Mucosa of descending colon (tissue), 3 donors: ENCODE results near the gene MADD. TPM values are rescaled to one million over a fixed set of nuclear protein-coding genes. Genes with fewer than 3 reads are reported as not detected.
A peak's percentile ranks its signal among the peaks of the same experiment; 100 is the strongest.

Experiments
- ATAC-seq: fragments of 200-7000 bp; cut with Tn5 transposase; one replicate; pipeline ENCODE4 v1.9.1; 2020; ENCODE audit warnings: mild to moderate bottlenecking, moderate library complexity
- DNase-seq, 3 donors: peaks; one replicate each; pipeline ENCODE4 v3.0.0-alpha.2; 2020
- H3K36me3 ChIP-seq: fragments of 200-600 bp; one replicate; pipeline ENCODE4 v1.8.0; 2021; ENCODE audit warnings: low read depth, mild to moderate bottlenecking
- H3K4me1 ChIP-seq: fragments of 200-600 bp; one replicate; pipeline ENCODE4 v1.8.0; 2021; ENCODE audit warnings: low read depth, mild to moderate bottlenecking
- H3K4me3 ChIP-seq: fragments of 200-600 bp; one replicate; pipeline ENCODE4 v1.8.0; 2021; ENCODE audit warnings: mild to moderate bottlenecking
- H3K9me3 ChIP-seq: fragments of 200-600 bp; one replicate; pipeline ENCODE4 v1.8.0; 2021; ENCODE audit warnings: mild to moderate bottlenecking
- intact Hi-C, 2 donors: fragments of 100-400 bp; cut with DNase I in 1 of 2; cut with micrococcal nuclease in 1 of 2; formaldehyde crosslinking; loops; one replicate each; pipeline versions ENCODE4 v1.11.0 to v1.11.1; 2022; cut with DNase I, micrococcal nuclease
- total RNA-seq, 3 donors: library from RNA; stranded (reverse); fragmentation: NEBNext Ultra II Directional in 2 of 3; extraction: Animal tissue kit (Norgen Biotek cat#: 25700) in 2 of 3; gene quantifications; one replicate each; pipeline versions ENCODE4 v1.2.1 to v1.2.4, GENCODE V29; 2021 to 2023
- TF ChIP-seq, protein P1 (sequence below): fragments of 200-600 bp; IDR thresholded peaks from one replicate; pipeline ENCODE4 v1.8.0; 2022; ENCODE audit warnings: antibody characterized with exemption, mild to moderate bottlenecking
- donor health status: DM: no; HTN: no; CAD: no; lungs with moderate emphysema.
- donor health status: DM: no; HTN: no; CAD: no.
- donor health status: DM: no; HTN: yes; CAD: no.

MADD gene
- total RNA-seq, 3 donors from 2014 or later, result 45.0 to 69.6 (median 67.3) TPM

DNA sequence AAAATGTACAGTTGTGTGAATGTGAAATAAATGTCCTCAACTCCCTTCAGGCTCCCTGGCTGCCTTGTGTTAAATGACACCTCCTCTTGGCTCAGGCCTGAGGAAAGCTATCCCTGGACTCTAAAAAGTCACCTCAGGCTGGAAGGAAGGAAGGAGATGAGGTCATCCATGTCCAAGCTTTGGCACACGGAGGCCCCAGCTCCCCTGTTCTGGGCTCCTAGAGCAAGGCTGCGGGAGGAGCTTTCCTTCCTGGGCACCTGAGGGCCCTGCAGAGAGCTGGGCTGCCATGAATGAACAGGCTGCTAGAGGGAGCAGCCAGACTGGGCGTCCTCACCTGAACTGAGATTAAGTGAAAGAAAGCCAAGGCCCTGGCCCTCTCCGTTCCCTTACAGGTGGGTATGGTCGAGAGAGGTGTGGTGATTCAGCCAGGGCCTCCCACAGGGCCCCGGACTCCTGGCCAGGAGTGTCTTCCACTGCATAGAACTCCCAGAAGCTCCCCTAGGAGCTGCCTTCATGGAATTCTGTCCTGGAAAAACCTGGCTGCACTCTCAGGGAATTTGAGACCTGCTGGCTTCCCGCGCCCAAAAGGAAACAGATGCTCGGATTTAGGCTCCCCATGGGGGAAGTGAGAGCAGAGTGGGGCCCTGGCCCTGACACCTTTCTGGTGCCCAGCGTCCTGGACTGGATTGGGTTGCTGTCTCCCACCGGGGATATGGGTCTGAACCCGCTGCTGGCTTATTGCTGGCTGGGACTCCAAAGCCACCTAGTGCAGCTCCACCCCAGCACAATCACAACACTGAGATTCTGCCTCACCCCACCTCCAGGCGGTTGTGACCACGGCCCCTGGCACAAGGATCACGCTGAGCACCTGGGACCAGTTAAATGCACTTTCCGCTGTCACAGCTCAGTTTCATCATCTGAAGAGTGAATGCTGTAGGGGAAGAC, 60.3 kb downstream of the MADD start:
- ATAC-seq (no peak), DNase-seq (no peak)
- Histone ChIP-seq H3K4me3 (no peak overlapping the region), H3K36me3 (peaks cover 4% of the 10 kb centered on the region), H3K9me3 (no peaks in the 10 kb centered on the region), H3K4me1 (peaks cover 9% of the 10 kb centered on the region)
- TF ChIP-seq, protein P1, sequence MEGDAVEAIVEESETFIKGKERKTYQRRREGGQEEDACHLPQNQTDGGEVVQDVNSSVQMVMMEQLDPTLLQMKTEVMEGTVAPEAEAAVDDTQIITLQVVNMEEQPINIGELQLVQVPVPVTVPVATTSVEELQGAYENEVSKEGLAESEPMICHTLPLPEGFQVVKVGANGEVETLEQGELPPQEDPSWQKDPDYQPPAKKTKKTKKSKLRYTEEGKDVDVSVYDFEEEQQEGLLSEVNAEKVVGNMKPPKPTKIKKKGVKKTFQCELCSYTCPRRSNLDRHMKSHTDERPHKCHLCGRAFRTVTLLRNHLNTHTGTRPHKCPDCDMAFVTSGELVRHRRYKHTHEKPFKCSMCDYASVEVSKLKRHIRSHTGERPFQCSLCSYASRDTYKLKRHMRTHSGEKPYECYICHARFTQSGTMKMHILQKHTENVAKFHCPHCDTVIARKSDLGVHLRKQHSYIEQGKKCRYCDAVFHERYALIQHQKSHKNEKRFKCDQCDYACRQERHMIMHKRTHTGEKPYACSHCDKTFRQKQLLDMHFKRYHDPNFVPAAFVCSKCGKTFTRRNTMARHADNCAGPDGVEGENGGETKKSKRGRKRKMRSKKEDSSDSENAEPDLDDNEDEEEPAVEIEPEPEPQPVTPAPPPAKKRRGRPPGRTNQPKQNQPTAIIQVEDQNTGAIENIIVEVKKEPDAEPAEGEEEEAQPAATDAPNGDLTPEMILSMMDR, result no peak
- intact Hi-C loops, result no loop called here

DNA sequence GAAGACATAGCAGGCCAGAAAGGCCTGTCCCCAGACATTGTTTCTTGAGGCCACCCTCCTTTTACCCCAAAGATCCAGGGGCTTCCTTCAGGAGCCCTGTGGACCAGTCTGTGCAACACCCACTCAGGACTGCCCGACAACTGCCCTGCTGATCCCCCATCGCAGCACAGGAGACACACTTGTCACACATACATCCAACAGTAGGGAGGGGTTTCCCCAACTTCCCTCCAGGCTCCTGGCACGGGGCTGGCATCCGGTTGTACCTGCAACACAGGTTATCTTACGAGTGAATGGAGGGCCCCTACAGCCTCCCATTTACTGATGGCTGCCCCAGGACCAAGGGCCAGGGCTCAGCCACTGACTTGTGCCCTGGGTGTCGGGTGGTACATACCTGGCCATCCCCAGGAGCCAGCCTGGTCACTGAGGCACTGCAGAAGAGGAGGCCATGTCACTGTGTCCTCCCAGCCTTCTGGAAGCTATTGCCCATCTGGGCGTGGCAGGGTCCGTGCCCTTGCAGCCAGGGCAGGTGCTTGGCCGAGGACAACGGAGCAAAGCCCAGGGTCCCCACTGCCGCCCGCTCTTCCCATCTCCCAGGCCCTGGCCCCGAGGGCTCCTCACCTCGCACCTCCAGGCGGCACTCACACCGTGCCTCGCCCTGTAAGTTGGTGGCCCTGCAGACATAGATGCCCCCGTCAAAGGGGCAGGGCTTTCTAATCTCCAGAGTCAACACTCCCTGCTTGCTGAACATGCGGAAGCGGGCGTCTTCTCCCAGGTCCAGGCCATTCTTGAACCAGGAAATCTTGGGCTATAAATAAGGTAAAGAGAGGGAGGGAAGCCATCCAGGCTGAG, 61.7 kb downstream of the MADD start:
- H3K4me3 ChIP-seq, result no peak overlapping the region
- intact Hi-C loops, result no loop called here
- H3K4me1 ChIP-seq, result peaks cover 9% of the 10 kb centered on the region
- TF ChIP-seq, protein P1, result no peak
- H3K9me3 ChIP-seq, result no peaks in the 10 kb centered on the region
- peaks cover 4% of the 10 kb centered on the region for H3K36me3 ChIP-seq
- DNase-seq (peak; percentile 71 to 78 (median 73)), ATAC-seq (peak; percentile 94)

DNA sequence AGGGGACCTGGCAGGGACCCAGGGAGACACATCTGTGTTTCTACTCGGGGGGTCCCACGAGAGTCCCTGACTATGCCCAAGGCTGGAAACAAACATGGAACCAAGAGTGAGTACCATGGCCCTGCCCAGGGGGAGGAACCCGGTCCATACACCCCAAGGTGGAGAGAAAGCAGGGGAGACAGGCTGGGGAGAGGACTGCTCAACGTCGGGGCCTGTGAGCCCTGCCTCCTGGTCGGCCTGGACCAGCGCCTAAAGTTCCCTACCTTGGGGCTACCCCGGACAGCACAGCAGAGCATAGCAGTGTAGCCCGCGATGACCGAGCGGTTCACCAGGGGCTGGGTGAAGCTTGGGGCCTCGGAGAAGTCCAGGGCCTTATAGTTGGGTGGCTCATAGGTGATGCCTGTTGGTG, 62.4 kb downstream of the MADD start:
- intact Hi-C loops, result no loop called here
- no peak overlapping the region for H3K4me3 ChIP-seq
- TF ChIP-seq, protein P1, result no peak
- DNase-seq, result peak in 1 of 3 donors; percentile 44
- H3K36me3 ChIP-seq, result peaks cover 4% of the 10 kb centered on the region
- peak; percentile 1 for ATAC-seq
- H3K4me1 ChIP-seq, result peaks cover 9% of the 10 kb centered on the region
- H3K9me3 ChIP-seq, result no peaks in the 10 kb centered on the region

DNA sequence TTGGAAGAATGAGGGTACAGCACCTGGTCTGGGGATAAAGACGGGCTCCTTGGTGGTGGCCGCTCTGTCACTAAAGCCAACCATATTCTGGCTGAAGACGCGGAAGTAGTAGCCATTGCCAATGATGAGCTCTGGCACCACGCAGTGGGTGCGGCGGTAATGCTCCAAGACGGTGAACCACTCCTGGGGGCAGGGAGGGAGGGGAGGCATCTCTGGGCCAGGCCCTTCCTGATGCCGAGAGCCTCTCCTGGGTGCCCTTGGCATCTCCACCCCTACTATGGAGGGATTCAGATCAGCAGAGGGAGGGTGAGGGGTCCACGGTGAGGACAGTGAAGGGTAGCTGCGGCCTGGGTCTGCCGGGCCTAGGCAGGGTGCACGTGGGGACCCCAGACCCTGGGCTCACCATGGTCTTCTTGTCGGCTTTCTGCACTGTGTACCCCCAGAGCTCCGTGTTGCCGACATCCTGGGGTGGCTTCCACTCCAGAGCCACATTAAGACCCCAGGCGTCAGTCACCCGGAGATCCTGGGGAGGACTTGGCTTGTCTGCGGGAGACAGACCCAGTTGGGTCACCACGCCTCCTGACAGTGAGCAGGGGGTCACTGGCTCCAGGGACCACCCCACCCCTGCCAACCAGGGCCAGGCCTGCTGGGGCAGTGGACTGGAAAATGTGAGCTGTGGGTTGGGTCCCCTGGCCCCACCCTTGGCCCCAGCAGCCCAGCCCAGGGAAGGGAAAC, 63.0 kb downstream of the MADD start:
- intact Hi-C loops, result no loop called here
- DNase-seq (no peak), ATAC-seq (no peak)
- Histone ChIP-seq H3K4me1 (peaks cover 9% of the 10 kb centered on the region), H3K4me3 (no peak overlapping the region), H3K9me3 (no peaks in the 10 kb centered on the region), H3K36me3 (peaks cover 4% of the 10 kb centered on the region)
- TF ChIP-seq, protein P1, result no peak

DNA sequence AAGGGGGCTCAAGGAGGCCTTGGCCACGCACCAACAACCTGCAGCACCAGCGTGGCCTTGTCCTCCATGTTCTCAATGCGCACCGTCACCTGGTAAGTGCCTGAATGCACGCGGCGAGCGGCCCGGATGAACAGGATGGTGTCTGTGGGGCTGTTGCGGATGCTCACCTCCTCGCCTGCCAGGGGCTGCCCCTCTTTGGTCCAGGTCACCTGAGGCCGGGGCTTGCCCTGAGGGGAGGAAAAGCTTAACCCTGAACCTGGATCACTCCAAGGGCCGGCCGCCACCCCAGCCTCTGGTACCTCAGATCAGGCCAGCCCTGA, 63.6 kb downstream of the MADD start:
- no peak overlapping the region for H3K4me3 ChIP-seq
- TF ChIP-seq, protein P1, result no peak
- intact Hi-C loops, result no loop called here
- ATAC-seq, result no peak
- H3K4me1 ChIP-seq, result peaks cover 9% of the 10 kb centered on the region
- H3K36me3 ChIP-seq, result peaks cover 4% of the 10 kb centered on the region
- no peak for DNase-seq
- H3K9me3 ChIP-seq, result no peaks in the 10 kb centered on the region
